Endothelial cell of umbilical vein (primary cell): ENCODE results near the gene CYLC2.

Source experiments
- EZH2 ChIP-seq: IDR thresholded peaks from 2 replicates; pipeline ENCODE4 v1.6.1; 2012; ENCODE audit warnings: borderline replicate concordance, low read depth, mild to moderate bottlenecking, moderate library complexity, low read length, inconsistent platforms; ENCODE audit not compliant: severe bottlenecking
- FOS ChIP-seq: IDR thresholded peaks from 2 replicates; pipeline ENCODE4 v1.6.1; 2011; ENCODE audit warnings: mild to moderate bottlenecking, low read length, moderate library complexity, borderline replicate concordance; ENCODE audit not compliant: insufficient read depth
- JUN ChIP-seq: IDR thresholded peaks from 2 replicates; pipeline ENCODE4 v1.6.1; 2011; ENCODE audit warnings: borderline replicate concordance, low read depth; ENCODE audit not compliant: insufficient read length, insufficient read depth
- MYC ChIP-seq: IDR thresholded peaks from one replicate; pipeline ENCODE4 v1.6.1; 2011; ENCODE audit warnings: mild to moderate bottlenecking, low read depth, low read length
- POLR2A ChIP-seq: IDR thresholded peaks from 2 replicates; pipeline ENCODE4 v1.6.1; 2012; ENCODE audit warnings: low read depth, mild to moderate bottlenecking, control low read depth, low read length
- POLR2AphosphoS5 ChIP-seq: IDR thresholded peaks from 2 replicates; pipeline ENCODE4 v1.6.1; 2012; ENCODE audit warnings: low read depth, mild to moderate bottlenecking, control low read depth, low read length, moderate library complexity; ENCODE audit not compliant: insufficient read depth
- TF ChIP-seq, protein P1 (sequence below), 2 donors: IDR thresholded peaks; 1 replicate in 1 of 2; 2 replicates in 1 of 2; pipeline ENCODE4 v1.5.1; 2011; ENCODE audit warnings: low read length in 2 of 2, mild to moderate bottlenecking in 2 of 2, moderate library complexity in 2 of 2, control low read depth in 1 of 2, inconsistent platforms in 1 of 2, low read depth in 1 of 2; ENCODE audit not compliant: insufficient read depth in 1 of 2; ENCODE audit errors: extremely low read depth in 1 of 2
- TF ChIP-seq, protein P2 (sequence below): IDR thresholded peaks from 2 replicates; pipeline ENCODE4 v1.6.1; 2011; ENCODE audit not compliant: insufficient read depth, insufficient read length

DNA sequence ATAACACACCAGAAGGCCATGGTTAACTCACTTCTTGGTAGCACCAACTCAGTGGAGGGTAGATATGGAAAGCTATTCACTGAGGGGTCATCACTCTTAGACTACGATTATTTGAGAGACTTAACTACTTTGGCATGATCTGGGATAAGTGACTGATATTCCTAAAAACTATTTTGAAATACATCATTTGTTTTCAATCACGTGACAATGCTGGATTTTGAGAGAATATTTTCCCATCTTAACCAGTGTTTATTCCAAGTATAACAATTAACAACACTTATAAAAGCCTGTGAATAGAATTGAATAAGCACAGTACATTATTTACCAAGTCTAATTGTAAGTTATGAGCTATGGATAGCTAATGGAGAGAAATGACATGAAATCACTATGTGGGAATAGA lies 22.4 kb upstream of the CYLC2 start:
- TF ChIP-seq, protein P1, sequence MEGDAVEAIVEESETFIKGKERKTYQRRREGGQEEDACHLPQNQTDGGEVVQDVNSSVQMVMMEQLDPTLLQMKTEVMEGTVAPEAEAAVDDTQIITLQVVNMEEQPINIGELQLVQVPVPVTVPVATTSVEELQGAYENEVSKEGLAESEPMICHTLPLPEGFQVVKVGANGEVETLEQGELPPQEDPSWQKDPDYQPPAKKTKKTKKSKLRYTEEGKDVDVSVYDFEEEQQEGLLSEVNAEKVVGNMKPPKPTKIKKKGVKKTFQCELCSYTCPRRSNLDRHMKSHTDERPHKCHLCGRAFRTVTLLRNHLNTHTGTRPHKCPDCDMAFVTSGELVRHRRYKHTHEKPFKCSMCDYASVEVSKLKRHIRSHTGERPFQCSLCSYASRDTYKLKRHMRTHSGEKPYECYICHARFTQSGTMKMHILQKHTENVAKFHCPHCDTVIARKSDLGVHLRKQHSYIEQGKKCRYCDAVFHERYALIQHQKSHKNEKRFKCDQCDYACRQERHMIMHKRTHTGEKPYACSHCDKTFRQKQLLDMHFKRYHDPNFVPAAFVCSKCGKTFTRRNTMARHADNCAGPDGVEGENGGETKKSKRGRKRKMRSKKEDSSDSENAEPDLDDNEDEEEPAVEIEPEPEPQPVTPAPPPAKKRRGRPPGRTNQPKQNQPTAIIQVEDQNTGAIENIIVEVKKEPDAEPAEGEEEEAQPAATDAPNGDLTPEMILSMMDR (IDR thresholded peaks at IDR 0.05; ENCODE audit: extremely low read depth in 1 of 2, insufficient read depth in 1 of 2, low read depth in 1 of 2, low read length in 2 of 2), result no peak
- no peak for TF ChIP-seq POLR2AphosphoS5
- TF ChIP-seq JUN, result no peak
- TF ChIP-seq, protein P2, sequence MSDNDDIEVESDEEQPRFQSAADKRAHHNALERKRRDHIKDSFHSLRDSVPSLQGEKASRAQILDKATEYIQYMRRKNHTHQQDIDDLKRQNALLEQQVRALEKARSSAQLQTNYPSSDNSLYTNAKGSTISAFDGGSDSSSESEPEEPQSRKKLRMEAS, result no peak
- TF ChIP-seq EZH2, result no peak
- no peak for TF ChIP-seq FOS
- TF ChIP-seq POLR2A, result no peak
- TF ChIP-seq MYC, result no peak
